HUES6 (cell line): ENCODE data around the gene GLI2.

Experiments
- H3K27ac ChIP-seq: 2 replicates; pipeline ENCODE4 v1.7.0; 2013; ENCODE audit warnings: low read depth, mild to moderate bottlenecking, low read length, inconsistent platforms
- H3K27me3 ChIP-seq: 2 replicates; pipeline ENCODE4 v1.6.1; 2013; ENCODE audit warnings: low read length; ENCODE audit not compliant: control insufficient read depth, insufficient read depth
- H3K36me3 ChIP-seq: 2 replicates; pipeline ENCODE4 v1.6.1; 2013; ENCODE audit warnings: low read length; ENCODE audit not compliant: control insufficient read depth, insufficient read depth
- H3K4me1 ChIP-seq: 2 replicates; pipeline ENCODE4 v1.6.1; 2013; ENCODE audit warnings: low read length; ENCODE audit not compliant: control insufficient read depth, insufficient read depth
- H3K4me3 ChIP-seq: 2 replicates; pipeline ENCODE4 v1.5.1; 2013; ENCODE audit warnings: low read depth, low read length
- H3K9ac ChIP-seq: one replicate; pipeline ENCODE4 v1.6.1; 2013; ENCODE audit warnings: mild to moderate bottlenecking, low read length
- H3K9me3 ChIP-seq: 2 replicates; pipeline ENCODE4 v1.6.1; 2013; ENCODE audit warnings: low read depth, low read length; ENCODE audit not compliant: control insufficient read depth, insufficient read depth

The GLI2 gene

DNA sequence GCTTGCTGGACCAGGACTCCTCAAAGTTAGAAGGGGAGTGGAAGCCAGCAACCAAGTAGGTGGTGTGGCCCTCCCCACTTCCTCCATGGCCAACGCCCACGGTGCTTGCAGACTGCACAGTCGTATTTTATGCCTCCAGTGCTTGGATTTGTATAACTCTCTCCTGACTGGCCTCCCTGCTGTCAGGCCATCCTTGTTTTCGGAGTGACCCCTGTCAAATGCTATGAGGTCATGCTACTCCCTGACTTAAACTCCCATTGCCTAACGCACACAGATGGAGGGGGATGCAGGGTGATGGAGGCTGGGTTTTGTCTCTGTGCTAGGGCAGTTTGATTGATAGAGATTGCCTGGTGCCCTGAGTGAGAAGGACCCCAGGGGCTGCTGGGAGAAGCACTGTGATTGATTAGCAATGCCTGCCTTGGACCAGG lies 36.1 kb downstream of the GLI2 start:
- H3K4me3 ChIP-seq = no peak overlapping the region
- no peak overlapping the region for H3K9ac ChIP-seq
- no peak overlapping the region for H3K27ac ChIP-seq
- H3K4me1 ChIP-seq = peaks cover 62% of the 10 kb centered on the region
- no peaks in the 10 kb centered on the region for H3K27me3 ChIP-seq
- no peaks in the 10 kb centered on the region for H3K36me3 ChIP-seq
- H3K9me3 ChIP-seq = no peaks in the 10 kb centered on the region

DNA sequence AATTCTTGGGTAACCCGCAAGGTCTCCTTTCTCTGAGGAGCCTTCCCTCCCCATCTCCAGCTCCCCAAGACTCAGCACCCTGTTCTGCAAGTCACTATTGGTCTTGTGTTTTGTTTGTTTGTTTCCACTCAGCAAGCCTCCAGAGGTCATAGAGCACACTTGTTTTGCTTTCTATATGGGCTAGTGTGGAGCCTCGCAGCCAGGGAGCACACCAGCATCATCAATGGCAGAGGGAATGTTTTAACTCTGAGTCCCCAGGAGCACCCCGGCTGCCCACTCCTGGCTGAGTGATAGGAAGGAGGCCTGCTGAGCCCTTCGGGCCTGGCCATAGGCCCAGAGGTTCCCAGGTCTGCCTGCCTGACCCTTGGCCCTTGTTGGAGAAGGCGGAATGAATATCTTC lies 36.6 kb downstream of the GLI2 start:
- Histone ChIP-seq H3K36me3 (no peaks in the 10 kb centered on the region), H3K4me3 (no peak overlapping the region), H3K9ac (no peak overlapping the region), H3K27ac (no peak overlapping the region), H3K27me3 (no peaks in the 10 kb centered on the region), H3K4me1 (peaks cover 57% of the 10 kb centered on the region), H3K9me3 (no peaks in the 10 kb centered on the region)

DNA sequence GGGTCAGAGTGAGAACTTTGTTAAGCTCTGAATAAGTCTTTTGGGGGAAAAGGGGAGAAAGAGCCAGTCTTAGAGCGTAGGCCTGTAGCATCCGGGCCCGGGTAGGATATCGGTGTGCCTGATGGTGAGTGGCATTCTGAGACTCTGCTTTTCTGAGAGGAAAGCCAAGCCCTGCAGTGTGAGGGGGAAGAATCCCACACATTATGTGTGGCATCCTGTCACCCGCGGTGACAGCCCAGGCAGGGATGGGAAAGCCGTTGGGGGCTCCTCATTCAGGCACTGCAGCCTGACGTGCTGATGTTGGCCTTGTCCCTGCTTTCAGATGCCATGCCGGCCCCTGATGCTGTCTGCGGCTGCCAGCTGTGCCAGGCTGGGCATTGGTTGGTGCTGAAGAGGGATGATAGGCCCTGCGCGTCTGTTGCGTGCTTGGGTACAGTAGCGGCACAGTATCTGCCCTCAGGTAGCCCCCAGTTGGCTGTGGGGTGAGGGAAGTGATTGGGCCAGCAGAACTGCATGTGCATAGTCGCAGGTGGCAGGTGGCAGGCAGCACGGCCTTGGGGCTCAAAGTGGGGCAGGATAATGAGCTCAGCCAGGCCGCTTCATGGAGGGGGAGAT lies 37.6 kb downstream of the GLI2 start:
- H3K4me3 ChIP-seq = no peak overlapping the region
- no peaks in the 10 kb centered on the region for H3K9me3 ChIP-seq
- no peak overlapping the region for H3K27ac ChIP-seq
- no peaks in the 10 kb centered on the region for H3K36me3 ChIP-seq
- peaks cover 53% of the 10 kb centered on the region for H3K4me1 ChIP-seq
- no peak overlapping the region for H3K9ac ChIP-seq
- no peaks in the 10 kb centered on the region for H3K27me3 ChIP-seq

DNA sequence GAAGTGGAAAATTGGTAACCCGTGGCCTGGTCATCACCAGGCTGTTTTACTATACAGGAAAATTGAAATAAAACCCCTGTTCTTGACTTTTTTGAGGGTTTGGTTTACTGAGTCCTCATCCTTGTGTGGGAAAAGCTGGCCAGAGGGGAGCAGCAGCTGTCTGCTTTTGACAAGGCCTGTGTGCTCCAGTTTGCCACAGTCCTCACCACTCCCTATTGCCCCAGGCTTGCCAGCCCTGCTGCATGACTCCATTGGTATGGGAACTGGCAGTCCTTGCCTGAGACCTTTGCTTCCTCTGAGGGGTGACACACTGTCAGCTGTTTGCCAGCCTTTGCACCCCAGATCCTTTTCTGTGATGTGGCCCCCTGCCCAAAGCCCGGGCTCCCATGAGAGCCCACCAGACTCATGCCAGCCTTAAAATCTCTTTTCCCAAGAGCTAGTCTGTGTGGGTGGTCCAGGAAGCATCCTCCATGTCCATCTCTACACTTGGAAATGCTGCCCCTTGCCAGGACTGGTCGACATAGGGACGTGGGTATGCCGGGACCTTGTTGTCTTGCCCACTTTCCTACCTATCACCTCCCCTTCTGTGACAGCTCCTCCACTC lies 39.0 kb downstream of the GLI2 start:
- no peaks in the 10 kb centered on the region for H3K9me3 ChIP-seq
- H3K27me3 ChIP-seq = no peaks in the 10 kb centered on the region
- no peak overlapping the region for H3K9ac ChIP-seq
- no peak overlapping the region for H3K27ac ChIP-seq
- no peak overlapping the region for H3K4me3 ChIP-seq
- no peaks in the 10 kb centered on the region for H3K36me3 ChIP-seq
- H3K4me1 ChIP-seq = peaks cover 57% of the 10 kb centered on the region

DNA sequence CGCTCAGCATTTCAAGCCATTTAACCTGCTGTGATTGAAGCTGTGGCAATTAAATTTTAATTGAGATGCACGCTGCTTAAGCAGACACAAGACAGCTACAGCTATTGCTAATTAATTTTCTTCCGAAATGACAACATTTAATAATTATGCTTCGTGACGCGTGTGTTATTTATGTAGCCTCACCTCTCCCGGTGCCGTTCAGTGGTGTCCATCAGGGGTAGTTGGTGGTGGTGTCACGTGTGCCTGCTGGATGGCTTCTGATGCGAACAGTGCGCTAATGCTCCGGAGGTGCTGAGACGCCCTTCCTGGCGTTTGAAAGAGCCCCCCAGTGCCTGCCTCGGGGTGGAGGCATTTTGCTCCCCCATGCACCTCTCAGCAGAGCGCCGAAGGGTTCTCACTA lies 39.5 kb downstream of the GLI2 start:
- peaks cover 59% of the 10 kb centered on the region for H3K4me1 ChIP-seq
- H3K9me3 ChIP-seq = no peaks in the 10 kb centered on the region
- H3K9ac ChIP-seq = no peak overlapping the region
- no peaks in the 10 kb centered on the region for H3K27me3 ChIP-seq
- H3K27ac ChIP-seq = no peak overlapping the region
- H3K36me3 ChIP-seq = no peaks in the 10 kb centered on the region
- no peak overlapping the region for H3K4me3 ChIP-seq

DNA sequence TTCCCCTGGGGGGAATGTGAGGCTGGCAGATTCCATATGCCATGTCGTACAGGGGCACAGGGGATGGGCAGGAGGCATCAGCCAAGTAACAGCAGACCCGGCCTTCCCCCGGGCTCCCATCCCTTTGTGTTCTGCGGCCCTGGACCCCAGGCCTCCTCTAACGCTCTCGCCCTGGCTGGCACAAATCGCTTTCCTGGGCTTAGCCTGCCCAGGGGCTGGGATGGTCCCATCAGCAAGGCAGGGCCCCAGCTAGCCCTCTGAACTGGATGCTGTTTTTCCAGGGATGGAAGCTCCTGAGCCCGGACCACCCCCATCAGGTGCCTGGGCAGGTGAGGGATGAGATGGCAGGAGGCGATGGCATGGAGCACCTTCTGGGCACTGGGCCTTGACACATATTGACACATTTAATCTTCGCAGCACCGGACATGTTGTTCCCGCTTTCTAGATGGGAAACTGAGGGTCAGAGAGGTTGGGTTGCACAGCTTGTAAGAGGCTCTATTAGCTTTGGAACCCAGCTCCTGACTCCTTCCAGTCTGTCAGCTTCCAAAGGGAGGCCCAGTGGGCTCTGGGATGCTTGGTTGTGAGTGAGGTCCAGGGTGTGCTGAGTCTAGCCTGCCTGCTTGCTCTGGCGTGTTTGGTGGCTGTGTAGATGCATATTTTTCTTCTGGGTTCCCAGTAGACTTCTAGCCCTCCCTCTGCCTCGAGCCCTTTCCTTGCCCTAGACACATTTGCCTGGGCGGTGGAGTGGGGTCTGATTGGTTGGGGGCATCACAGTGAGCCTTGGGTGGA lies 40.3 kb downstream of the GLI2 start:
- H3K36me3 ChIP-seq = no peaks in the 10 kb centered on the region
- peaks cover 57% of the 10 kb centered on the region for H3K4me1 ChIP-seq

DNA sequence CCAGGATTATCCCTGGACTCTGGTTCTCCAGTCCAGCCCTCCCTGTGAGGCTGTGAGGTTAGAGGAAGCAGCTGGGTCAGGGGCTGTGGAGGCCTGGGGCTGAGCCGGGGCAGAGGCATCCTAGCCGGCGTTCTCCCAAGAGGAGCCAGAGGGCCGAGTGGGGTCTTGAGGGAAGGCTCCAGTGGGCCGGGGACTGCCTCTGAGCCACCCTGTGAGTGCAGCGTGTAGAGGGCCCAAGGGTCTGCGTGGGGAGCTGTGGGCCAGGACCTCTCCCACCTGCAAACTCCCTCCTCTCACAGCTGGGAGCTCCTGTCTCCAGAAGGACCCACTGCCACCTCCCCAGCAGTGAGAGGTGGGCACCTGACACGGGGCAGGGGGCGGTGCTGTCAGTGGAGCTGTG lies 41.0 kb downstream of the GLI2 start:
- Histone ChIP-seq H3K36me3 (no peaks in the 10 kb centered on the region), H3K9ac (no peak overlapping the region), H3K27me3 (no peaks in the 10 kb centered on the region), H3K9me3 (no peaks in the 10 kb centered on the region), H3K4me1 (peaks cover 51% of the 10 kb centered on the region), H3K4me3 (no peak overlapping the region), H3K27ac (no peak overlapping the region)

More for the DNA sequence above, 40.3 kb downstream of the GLI2 start:
- H3K27me3 ChIP-seq = no peaks in the 10 kb centered on the region
- no peak overlapping the region for H3K27ac ChIP-seq
- no peak overlapping the region for H3K9ac ChIP-seq
- no peak overlapping the region for H3K4me3 ChIP-seq
- H3K9me3 ChIP-seq = no peaks in the 10 kb centered on the region

DNA sequence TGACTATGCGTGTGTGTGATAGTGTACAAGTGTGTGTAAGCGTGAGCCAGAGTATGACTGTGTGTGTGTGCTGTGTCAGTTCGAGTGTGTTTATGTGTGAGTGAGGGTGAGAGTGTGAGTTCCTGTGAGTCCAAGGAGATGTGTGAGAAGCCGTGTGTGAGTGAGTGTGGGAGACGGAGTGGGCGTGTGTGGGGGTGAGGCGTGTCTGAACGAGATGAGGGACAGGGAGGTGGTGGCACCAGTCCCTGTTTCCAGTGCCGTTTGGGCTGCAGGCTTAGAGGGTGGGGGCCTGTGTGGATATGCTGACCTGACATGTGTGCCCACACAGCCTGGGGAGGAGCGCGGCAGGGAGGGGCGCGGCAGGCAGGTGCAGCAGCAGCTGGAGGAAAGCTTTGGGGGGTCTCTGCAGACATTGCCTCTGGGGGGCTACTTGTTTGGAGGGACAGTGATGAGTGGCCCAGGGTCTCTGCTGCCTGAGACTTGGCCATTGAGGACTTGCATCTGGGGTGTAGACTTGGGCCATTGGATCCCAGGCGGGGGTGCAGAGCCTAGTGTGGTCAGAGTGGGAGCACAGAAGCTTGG lies 41.6 kb downstream of the GLI2 start:
- Histone ChIP-seq H3K27me3 (no peaks in the 10 kb centered on the region), H3K36me3 (no peaks in the 10 kb centered on the region), H3K27ac (no peak overlapping the region), H3K9ac (no peak overlapping the region), H3K4me1 (peaks cover 45% of the 10 kb centered on the region), H3K9me3 (no peaks in the 10 kb centered on the region), H3K4me3 (no peak overlapping the region)

DNA sequence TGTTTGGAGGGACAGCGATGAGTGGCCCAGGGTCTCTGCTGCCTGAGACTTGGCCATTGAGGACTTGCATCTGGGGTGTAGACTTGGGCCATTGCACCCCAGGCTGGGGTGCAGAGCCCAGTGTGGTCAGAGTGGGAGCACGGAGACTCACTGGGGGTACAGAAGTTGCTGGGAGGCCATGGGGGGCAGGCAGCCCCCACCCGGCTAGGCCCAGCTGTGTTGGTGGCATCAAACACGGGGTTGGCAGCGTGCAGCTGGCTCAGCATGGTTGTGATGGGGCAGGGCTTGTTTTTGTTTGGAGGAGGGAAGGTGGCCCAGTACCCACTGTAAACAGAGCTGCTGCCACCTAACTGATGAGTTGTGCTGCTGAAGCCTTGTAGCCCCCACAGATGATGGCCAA lies 42.1 kb downstream of the GLI2 start:
- Histone ChIP-seq H3K36me3 (no peaks in the 10 kb centered on the region), H3K27ac (no peak overlapping the region), H3K4me1 (peaks cover 45% of the 10 kb centered on the region), H3K27me3 (no peaks in the 10 kb centered on the region), H3K9me3 (no peaks in the 10 kb centered on the region), H3K9ac (no peak overlapping the region), H3K4me3 (no peak overlapping the region)

DNA sequence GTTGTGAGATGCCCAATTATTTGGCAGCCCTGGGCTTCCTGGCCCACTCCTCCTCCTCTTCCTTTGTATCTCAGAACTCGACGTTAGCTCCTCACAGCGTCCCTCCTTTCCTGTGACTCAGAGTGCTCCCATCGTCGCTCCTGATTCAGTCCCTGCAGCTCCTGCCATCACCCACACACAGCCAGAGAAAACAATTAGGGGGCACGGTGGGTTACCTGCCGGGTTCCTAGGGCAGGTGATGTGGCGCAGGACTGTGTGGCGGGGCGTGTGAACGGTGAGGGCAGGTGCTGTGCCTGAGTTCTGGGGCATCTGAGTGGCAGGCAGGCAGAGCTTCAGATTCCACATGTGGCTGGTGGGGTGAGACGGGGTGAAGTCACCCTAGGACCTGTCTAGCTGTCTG lies 42.6 kb downstream of the GLI2 start:
- H3K36me3 ChIP-seq = no peaks in the 10 kb centered on the region
- no peak overlapping the region for H3K4me3 ChIP-seq
- H3K9me3 ChIP-seq = no peaks in the 10 kb centered on the region
- peak overlapping the region; percentile 13 for H3K9ac ChIP-seq
- H3K27me3 ChIP-seq = no peaks in the 10 kb centered on the region
- no peak overlapping the region for H3K27ac ChIP-seq
- peaks cover 45% of the 10 kb centered on the region for H3K4me1 ChIP-seq

DNA sequence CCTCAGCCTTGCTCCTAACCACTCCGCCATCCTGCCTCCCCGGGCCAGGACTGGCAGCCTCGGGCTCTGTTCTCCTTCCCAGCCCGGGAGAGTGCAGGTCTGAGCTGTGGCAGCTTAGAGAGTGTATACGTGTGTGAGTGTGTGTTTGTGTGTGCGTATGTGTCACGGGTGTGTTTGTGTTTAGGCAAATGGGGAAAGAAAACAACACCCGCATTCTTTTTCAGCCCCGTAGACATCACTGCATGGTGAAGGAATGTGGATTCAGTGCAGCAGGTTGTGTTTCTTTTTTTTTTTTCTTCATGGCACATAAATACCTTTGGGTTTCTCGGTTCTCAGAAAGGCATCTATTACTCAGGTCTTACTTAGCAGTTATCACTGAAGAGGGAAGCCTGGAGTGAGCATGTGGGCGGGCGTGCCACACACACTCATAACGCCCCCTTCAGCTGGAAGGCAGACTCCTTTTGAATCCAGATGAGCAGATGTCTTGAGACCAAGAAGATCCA lies 44.2 kb downstream of the GLI2 start:
- Histone ChIP-seq H3K4me1 (peaks cover 55% of the 10 kb centered on the region), H3K9ac (no peak overlapping the region), H3K4me3 (no peak overlapping the region), H3K27ac (no peak overlapping the region), H3K36me3 (no peaks in the 10 kb centered on the region), H3K9me3 (no peaks in the 10 kb centered on the region), H3K27me3 (no peaks in the 10 kb centered on the region)
